ENCODE results near the gene ANO4.

- TF ChIP-seq POLR2A (IDR thresholded peaks at IDR 0.05) (no peak), CTCF (IDR thresholded peaks at IDR 0.05) (no peak)
These were observed 102.7 kb downstream of the ANO4 start for GRCh38 chr12:100897240-100897639.
